Measurements from ENCODE around the gene REPS2. TPM values are rescaled to one million over a fixed set of nuclear protein-coding genes. Genes with fewer than 3 reads are reported as not detected.

Gene REPS2
- total RNA-seq, 1 experiment from 2014 or later = 0.04 TPM

DNA sequence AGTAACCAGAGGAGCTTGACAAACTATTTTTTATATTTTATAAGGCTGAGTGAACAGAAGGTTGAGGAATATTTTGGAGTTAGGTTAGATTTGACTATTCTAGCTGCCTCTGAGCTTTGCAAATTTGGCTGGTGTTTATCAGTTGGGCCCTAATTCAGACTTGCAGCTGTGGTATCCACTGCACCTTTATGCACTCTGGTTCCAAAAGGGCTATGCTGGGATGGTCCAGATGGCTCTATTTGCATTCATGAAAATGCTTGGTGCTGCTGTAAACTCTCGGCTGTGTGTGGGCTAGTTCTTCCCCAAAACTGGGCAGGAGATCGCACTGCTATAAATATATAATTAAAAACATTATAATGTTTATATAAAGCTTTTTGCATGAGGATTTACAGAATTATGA lies 106.3 kb downstream of the REPS2 start:
- CTCF ChIA-PET = no interaction called here
- Histone ChIP-seq H3K4me1 (ENCODE audit: insufficient read depth, low read length, poor library complexity, severe bottlenecking) (no peaks in the 10 kb centered on the region), H3K4me3 (ENCODE audit: low read depth, low read length, poor library complexity, severe bottlenecking) (no peak overlapping the region), H3K9me3 (ENCODE audit: low read depth, low read length, poor library complexity, severe bottlenecking) (no peaks in the 10 kb centered on the region), H3K27me3 (replicated peaks; ENCODE audit: insufficient read depth, low read depth, low read length, poor library complexity) (no peaks in the 10 kb centered on the region), H3K27ac (ENCODE audit: low read depth, low read length, poor library complexity, severe bottlenecking) (no peak overlapping the region), H3K36me3 (ENCODE audit: insufficient read depth, low read length, poor library complexity, severe bottlenecking) (no peaks in the 10 kb centered on the region)
- no TSS peak for BruUV-seq (replicated peaks)
- no peak for DNase-seq (ENCODE audit: low spot score)
- TF ChIP-seq, protein P1, sequence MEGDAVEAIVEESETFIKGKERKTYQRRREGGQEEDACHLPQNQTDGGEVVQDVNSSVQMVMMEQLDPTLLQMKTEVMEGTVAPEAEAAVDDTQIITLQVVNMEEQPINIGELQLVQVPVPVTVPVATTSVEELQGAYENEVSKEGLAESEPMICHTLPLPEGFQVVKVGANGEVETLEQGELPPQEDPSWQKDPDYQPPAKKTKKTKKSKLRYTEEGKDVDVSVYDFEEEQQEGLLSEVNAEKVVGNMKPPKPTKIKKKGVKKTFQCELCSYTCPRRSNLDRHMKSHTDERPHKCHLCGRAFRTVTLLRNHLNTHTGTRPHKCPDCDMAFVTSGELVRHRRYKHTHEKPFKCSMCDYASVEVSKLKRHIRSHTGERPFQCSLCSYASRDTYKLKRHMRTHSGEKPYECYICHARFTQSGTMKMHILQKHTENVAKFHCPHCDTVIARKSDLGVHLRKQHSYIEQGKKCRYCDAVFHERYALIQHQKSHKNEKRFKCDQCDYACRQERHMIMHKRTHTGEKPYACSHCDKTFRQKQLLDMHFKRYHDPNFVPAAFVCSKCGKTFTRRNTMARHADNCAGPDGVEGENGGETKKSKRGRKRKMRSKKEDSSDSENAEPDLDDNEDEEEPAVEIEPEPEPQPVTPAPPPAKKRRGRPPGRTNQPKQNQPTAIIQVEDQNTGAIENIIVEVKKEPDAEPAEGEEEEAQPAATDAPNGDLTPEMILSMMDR (conservative IDR thresholded peaks at IDR 0.05; ENCODE audit: low read depth, low read length) = no peak
- intact Hi-C loops (cut with micrococcal nuclease; ENCODE audit: unreplicated experiment) = no loop called here
- POLR2A ChIA-PET (ENCODE audit: low non-redundant PET) = no interaction called here

DNA sequence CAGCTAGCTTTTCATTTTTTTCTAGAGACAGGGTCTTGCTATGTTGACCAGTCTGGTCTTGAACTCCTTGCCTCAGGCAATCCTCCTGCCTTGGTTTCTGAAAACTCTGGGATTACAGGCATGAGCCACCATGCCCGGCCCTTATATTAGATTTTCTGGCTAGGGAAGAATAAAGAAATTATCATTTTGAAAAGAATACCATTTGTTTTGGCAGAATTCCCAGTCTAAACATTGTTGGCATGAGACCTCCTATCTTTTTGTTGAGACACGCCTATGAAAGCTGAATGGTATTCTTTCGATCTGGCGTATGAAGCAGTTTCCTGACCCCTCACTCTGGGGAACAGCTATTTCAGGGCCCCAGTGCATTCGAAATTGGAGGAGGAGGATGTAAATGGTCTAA lies 107.0 kb downstream of the REPS2 start:
- CTCF ChIA-PET = no interaction called here

GRCh38 chrX:17056868-17057608 lies 110.6 kb downstream of the REPS2 start:
- no TSS peak for BruUV-seq (replicated peaks)
- Histone ChIP-seq H3K36me3 (ENCODE audit: insufficient read depth, low read length, poor library complexity, severe bottlenecking) (no peaks in the 10 kb centered on the region), H3K4me3 (ENCODE audit: low read depth, low read length, poor library complexity, severe bottlenecking) (no peak overlapping the region), H3K27ac (ENCODE audit: low read depth, low read length, poor library complexity, severe bottlenecking) (no peak overlapping the region), H3K4me1 (ENCODE audit: insufficient read depth, low read length, poor library complexity, severe bottlenecking) (no peaks in the 10 kb centered on the region), H3K27me3 (replicated peaks; ENCODE audit: insufficient read depth, low read depth, low read length, poor library complexity) (peaks cover under 1% of the 10 kb centered on the region), H3K9me3 (ENCODE audit: low read depth, low read length, poor library complexity, severe bottlenecking) (no peaks in the 10 kb centered on the region)
- ChIA-PET POLR2A (ENCODE audit: low non-redundant PET) (no interaction called here), CTCF (no interaction called here)
- TF ChIP-seq, protein P1 (conservative IDR thresholded peaks at IDR 0.05; ENCODE audit: low read depth, low read length) = no peak
- no peak for TF ChIP-seq EZH2 (IDR thresholded peaks at IDR 0.05; ENCODE audit: borderline replicate concordance, low read depth, low read length, poor library complexity, severe bottlenecking)
- intact Hi-C loops (cut with micrococcal nuclease; ENCODE audit: unreplicated experiment) = no loop called here
- no peak for DNase-seq (ENCODE audit: low spot score)

More for the DNA sequence above, 107.0 kb downstream of the REPS2 start:
- BruUV-seq (replicated peaks) = no TSS peak
- DNase-seq (ENCODE audit: low spot score) = peak; percentile 25
- intact Hi-C loops (cut with micrococcal nuclease; ENCODE audit: unreplicated experiment) = no loop called here
- Histone ChIP-seq H3K27me3 (replicated peaks; ENCODE audit: insufficient read depth, low read depth, low read length, poor library complexity) (no peaks in the 10 kb centered on the region), H3K27ac (ENCODE audit: low read depth, low read length, poor library complexity, severe bottlenecking) (no peak overlapping the region), H3K4me1 (ENCODE audit: insufficient read depth, low read length, poor library complexity, severe bottlenecking) (no peaks in the 10 kb centered on the region), H3K9me3 (ENCODE audit: low read depth, low read length, poor library complexity, severe bottlenecking) (no peaks in the 10 kb centered on the region), H3K4me3 (ENCODE audit: low read depth, low read length, poor library complexity, severe bottlenecking) (no peak overlapping the region), H3K36me3 (ENCODE audit: insufficient read depth, low read length, poor library complexity, severe bottlenecking) (no peaks in the 10 kb centered on the region)
- TF ChIP-seq EZH2 (IDR thresholded peaks at IDR 0.05; ENCODE audit: borderline replicate concordance, low read depth, low read length, poor library complexity, severe bottlenecking) = no peak
- TF ChIP-seq, protein P1 (conservative IDR thresholded peaks at IDR 0.05; ENCODE audit: low read depth, low read length) = no peak
- POLR2A ChIA-PET (ENCODE audit: low non-redundant PET) = no interaction called here

Measured in A673 (cell line).